Measurements from ENCODE around the gene TGFBR2.
"Not testable (repeated sequence)": the region's sequence is repeated elsewhere in the genome, so short reads cannot be mapped to it uniquely, and the experiment has no call there.

Gene TGFBR2

GRCh38 chr3:30659270-30660130 lies 53.1 kb downstream of the TGFBR2 start:
- DNase-seq = no peak

DNA sequence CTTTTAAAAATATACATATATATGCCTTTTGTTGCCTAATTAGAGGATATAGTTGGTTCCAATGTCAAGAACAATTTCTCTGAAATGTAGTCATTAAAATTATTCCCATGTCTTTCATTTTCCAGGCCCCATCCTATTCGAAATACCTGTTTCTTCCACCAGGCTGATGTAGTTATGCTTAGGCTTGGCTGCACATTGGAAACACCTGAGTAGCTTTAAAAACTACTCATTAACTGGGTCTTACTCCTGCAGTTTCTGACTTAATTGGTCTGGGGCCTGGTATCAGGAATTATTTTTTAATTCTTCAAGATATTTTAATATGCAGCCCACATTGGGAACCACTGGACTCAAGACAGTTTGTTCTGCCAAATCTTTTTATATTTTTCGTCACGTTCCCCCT lies 53.7 kb downstream of the TGFBR2 start:
- no peak for DNase-seq

GRCh38 chr3:30660656-30661055 lies 54.3 kb downstream of the TGFBR2 start:
- DNase-seq = no peak

DNA sequence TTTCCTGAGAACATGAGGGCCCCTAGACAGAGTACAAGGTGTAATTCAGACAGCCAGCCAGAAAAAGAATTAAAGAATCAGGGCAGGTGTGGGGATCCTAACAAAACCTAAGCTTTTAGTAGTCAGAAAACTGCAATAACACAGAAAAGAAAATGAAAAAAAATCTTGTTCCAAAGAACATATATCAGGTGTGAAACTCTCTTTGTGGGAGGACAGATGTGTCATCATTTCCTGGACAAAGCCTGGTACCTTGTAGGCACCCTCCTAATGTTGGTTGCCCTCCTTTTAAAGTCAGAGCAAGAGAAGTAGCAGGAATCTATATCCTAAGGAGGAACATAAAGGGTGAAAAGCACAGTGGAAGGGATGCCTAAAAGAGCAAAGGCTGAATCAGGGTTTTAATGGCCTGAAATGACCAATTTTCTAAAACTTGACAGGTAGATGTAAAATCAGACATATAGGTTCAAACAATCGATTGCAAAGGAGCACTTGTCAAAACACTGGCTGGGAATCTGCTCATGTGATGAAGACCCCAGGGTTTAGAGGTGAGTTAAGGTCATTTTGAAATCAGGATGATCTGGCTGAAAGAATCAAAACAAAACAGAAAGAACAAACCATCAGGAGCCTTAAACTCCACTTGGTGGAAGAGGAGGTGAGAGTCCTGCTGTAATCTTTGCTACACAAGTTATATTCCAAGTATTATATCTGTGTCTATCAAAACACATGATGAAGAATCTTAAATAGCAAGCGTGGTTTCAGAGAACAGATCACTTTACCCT lies 54.9 kb downstream of the TGFBR2 start:
- DNase-seq = no peak

DNA sequence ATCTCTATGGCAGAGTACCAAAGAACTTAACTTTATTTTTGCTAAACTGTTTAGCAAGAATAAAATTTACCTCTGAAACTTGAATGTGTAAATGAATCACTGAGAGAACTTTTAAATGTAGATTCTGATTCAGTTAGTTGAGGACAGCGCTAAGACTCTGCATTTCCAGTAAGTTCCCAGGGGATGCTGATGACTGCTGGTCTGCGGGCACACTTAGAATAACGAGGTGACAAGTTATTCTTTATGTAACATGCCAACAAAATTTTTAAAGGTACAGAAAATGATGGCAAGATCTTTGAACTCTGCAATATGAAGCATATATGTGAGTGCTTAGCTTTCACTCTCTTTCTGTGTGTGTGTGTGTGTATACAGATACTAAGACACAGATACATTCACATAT lies 56.4 kb downstream of the TGFBR2 start:
- DNase-seq = no peak

DNA sequence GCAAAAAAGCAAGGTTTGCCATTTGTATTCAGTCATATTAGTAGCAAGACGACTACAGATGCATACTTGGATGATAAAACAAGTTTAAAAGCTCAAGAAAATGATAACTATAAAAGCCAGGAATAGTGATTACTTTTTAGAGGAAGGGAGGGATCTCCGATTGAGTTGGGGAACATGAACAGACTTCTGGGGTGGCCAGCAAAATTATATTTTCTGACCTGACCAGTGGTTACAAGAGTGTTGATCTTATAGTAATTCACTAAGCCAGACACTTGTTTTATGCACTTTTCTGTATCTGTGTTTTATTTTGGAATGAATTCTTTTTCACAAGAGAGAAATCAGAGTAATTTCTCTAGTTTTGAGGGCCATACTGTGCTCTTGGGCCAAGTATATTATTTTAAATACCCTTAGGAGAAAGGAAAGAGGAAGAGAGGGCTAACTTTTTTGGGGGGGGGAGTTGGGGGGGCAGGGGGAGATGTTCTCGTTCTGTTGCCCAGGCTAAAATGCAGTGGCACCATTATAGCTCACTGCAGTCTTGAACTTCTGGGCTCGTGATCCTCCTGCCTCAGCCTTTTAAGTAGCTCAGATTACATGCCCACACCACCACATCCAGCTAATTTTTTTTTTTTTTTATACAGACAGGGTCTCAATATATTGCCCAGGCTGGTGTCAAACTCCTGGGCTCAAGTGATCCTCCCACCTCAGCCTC lies 57.3 kb downstream of the TGFBR2 start:
- no peak for DNase-seq

DNA sequence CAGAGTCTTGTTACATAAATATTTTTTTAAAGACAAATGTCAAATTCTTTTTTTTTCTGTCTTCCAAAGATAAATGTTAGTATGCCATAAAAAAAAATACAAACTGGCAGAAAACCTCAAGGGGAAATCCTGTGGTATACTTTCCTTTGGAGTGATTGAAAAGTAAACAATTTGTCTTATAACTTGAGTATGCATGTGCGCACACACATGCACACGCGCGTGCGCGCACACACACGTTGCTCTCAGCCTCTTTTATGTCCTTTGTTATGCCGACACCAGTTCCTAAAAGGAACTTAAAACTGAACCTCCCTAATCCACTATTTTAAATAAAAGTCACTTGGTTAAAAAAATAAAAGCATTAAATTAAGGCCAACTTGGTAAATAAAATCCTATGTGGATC lies 58.1 kb downstream of the TGFBR2 start:
- DNase-seq = no peak

- DNase-seq = peak; percentile 39
Measured at GRCh38 chr3:30664884-30665283, 58.5 kb downstream of the TGFBR2 start.

GRCh38 chr3:30665539-30665938 lies 59.1 kb downstream of the TGFBR2 start:
- no peak for DNase-seq

DNA sequence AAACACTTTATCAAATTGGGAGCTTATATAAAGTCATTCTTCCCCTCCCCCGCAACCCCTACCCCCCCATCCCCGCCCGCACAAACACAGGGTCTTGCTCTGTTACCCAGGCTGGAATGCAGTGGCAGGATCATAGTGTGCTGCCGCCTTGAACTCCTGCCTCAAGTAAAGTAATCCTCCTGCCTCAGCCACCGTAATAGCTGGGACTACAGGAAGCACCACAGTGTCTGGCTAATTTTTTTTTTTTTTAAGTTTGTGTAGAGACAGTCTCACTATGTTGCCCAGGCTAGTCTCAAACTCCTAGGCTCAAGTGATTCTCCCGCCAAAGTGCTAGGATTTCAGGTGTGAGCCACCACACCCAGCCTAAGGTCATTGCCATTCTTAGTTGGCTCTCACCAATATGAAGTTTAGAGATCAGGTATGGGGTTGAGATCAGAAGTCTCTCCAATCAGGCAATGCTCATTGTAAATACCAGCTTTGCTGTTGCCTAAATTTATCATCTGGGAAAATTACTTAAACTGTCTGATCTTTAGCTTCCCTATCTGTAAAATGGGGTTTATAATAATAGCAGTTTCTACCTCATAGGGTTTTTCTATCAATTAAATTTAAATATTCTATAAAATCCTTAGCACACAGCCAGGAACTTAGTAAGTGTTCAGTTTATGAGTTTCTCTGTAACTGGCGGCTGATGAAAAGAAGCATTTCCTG lies 60.3 kb downstream of the TGFBR2 start:
- DNase-seq = no peak

- DNase-seq = no peak
Measured at GRCh38 chr3:30667280-30667651, 60.9 kb downstream of the TGFBR2 start.

DNA sequence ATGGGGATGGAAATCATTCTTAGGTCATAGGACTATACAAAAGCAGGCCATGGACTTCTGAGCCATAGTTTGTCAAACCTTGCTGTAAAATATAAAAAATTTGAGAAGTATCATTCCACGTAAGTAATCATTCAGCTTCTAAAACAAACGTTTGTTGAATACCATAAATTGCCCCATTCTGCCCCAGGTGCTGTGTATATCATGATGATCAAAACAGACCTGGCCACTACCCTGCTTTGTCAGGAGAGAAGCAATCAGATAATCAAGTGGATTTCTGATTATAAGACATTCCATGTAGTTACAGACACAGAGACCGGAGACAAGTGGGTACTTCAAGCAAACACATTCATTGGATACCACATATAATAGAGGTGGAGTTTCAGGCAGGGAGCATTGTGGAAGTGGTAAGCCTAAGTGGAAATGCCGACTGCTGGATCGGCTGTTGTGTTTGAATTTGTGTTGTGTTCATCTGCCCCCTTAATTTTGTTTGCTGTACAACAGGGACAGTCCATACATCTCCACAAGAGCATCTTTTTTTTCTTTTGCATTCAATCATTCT lies 61.7 kb downstream of the TGFBR2 start:
- DNase-seq = no peak

- DNase-seq = not testable (repeated sequence)
Measured at GRCh38 chr3:30669360-30669934, 63.0 kb downstream of the TGFBR2 start.

- no peak for DNase-seq
Measured at GRCh38 chr3:30670292-30670691, 63.9 kb downstream of the TGFBR2 start.

GRCh38 chr3:30671527-30672286 lies 65.3 kb downstream of the TGFBR2 start:
- no peak for DNase-seq

DNA sequence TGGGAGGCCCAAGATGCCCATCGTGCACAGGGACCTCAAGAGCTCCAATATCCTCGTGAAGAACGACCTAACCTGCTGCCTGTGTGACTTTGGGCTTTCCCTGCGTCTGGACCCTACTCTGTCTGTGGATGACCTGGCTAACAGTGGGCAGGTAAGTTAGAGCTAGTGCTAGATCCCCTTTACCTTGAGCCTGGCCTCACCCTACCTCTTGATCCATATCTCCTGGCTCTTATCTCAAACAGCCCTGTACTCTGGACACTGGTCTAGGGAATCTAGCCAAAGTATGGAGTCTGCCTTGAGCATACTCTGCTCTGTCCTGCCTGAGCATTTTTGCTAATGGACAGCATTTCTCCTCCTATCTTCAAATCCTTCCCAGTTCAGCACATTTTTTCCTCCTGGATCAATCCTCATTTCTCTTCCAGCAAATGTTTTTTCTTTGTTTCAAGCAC lies 65.9 kb downstream of the TGFBR2 start:
- no peak for DNase-seq

GRCh38 chr3:30672959-30673358 lies 66.6 kb downstream of the TGFBR2 start:
- no peak for DNase-seq

GRCh38 chr3:30673425-30674341 lies 67.3 kb downstream of the TGFBR2 start:
- no peak for DNase-seq

DNA sequence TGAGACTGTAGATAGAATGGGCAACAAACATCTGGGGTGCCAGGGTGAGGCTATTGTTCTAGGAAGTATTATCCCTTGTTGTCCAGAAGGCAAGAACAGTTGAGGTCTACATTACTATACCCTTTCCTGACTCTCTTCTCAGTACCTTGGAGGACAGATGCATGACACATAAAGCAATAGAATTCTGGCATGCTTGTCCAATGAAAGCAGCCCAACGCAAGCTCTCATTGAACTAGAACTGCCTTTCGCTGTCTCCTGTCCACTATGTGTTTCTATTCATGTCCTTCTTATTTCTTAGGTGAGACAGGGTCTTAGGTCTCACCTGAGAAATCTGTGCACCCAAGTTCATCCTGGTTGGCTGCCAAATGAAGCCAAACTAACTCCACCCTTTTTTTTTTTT lies 68.6 kb downstream of the TGFBR2 start:
- no peak for DNase-seq

DNA sequence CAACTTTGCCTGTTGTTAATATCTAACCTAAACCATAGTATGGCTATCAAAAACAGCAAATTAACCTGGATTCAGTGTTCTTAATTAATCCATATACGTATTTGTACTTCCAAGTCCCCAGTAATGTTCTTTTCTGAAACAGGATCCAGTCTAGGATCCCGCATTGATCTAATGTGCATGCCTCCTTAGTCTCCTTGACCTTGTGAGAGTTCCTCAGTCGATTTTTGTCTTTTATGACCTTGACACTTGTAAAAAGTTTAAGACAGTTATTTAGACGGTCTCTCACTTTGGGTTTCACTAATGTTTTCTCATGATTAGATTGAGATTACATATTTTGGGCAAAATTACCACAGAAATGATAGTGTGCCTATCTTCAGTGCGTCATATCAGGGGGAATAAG lies 69.4 kb downstream of the TGFBR2 start:
- DNase-seq = no peak

Data from KG1 (cell line).